ENCODE results near the gene SGMS1. TPM values are rescaled to one million over a fixed set of nuclear protein-coding genes. Genes with fewer than 3 reads are reported as not detected.
"Not testable (repeated sequence)": the region's sequence is repeated elsewhere in the genome, so short reads cannot be mapped to it uniquely, and the experiment has no call there.

SGMS1 gene
- total RNA-seq, 1 donor from 2014 or later: 27.5 TPM

- CTCF ChIA-PET: no interaction called here
These were observed 116.7 kb downstream of the SGMS1 start for GRCh38 chr10:50506861-50507573.

GRCh38 chr10:50504389-50504788 is 119.4 kb downstream of the SGMS1 start:
- no peak for TF ChIP-seq CTCF (IDR thresholded peaks at IDR 0.05)
- no peak overlapping the region for H3K4me3 Mint-ChIP-seq
- ATAC-seq (ENCODE audit: low read depth): no peak
- POLR2A ChIA-PET: no interaction called here
- intact Hi-C loops (cut with micrococcal nuclease): no loop called here
- H3K36me3 Mint-ChIP-seq (ENCODE audit: low read depth): peaks cover 4% of the 10 kb centered on the region
- H3K9me3 Mint-ChIP-seq: no peaks in the 10 kb centered on the region
- DNase-seq: no peak
- peaks cover 49% of the 10 kb centered on the region for H3K4me1 Mint-ChIP-seq
- no peaks in the 10 kb centered on the region for H3K27me3 Mint-ChIP-seq
- CTCF ChIA-PET: no interaction called here
- no peak overlapping the region for H3K27ac Mint-ChIP-seq

More at GRCh38 chr10:50506861-50507573, 116.7 kb downstream of the SGMS1 start:
- Mint-ChIP-seq H3K36me3 (ENCODE audit: low read depth) (peaks cover 7% of the 10 kb centered on the region), H3K4me1 (peaks cover 62% of the 10 kb centered on the region), H3K27me3 (no peaks in the 10 kb centered on the region), H3K27ac (no peak overlapping the region), H3K4me3 (no peak overlapping the region), H3K9me3 (no peaks in the 10 kb centered on the region)
- no peak for TF ChIP-seq CTCF (IDR thresholded peaks at IDR 0.05)
- intact Hi-C loops (cut with micrococcal nuclease): loop anchor here (5.0 kb wide), 3 partner anchors 35 to 145 kb away; no protein-coding TSS in a partner anchor
- no peak for ATAC-seq (ENCODE audit: low read depth)
- POLR2A ChIA-PET: interaction anchor here (0.6 kb wide), 1 partner anchor 87 kb away, joined by 4 read pairs; no protein-coding TSS in a partner anchor
- DNase-seq: no peak

- Mint-ChIP-seq H3K4me1 (peaks cover 43% of the 10 kb centered on the region), H3K27me3 (no peaks in the 10 kb centered on the region), H3K36me3 (ENCODE audit: low read depth) (peaks cover 4% of the 10 kb centered on the region), H3K9me3 (no peaks in the 10 kb centered on the region), H3K4me3 (no peak overlapping the region), H3K27ac (no peak overlapping the region)
- intact Hi-C loops (cut with micrococcal nuclease): no loop called here
- POLR2A ChIA-PET: no interaction called here
- ATAC-seq (ENCODE audit: low read depth): no peak
- no peak for TF ChIP-seq CTCF (IDR thresholded peaks at IDR 0.05)
- CTCF ChIA-PET: no interaction called here
- no peak for DNase-seq
These were observed 120.0 kb downstream of the SGMS1 start for GRCh38 chr10:50503661-50504320.

- H3K4me1 Mint-ChIP-seq: peaks cover 37% of the 10 kb centered on the region
- ATAC-seq (ENCODE audit: low read depth); H3K27me3 Mint-ChIP-seq; H3K9me3 Mint-ChIP-seq; intact Hi-C loops (cut with micrococcal nuclease); POLR2A ChIA-PET; H3K27ac Mint-ChIP-seq; CTCF ChIA-PET; H3K36me3 Mint-ChIP-seq (ENCODE audit: low read depth); H3K4me3 Mint-ChIP-seq; DNase-seq: not testable (repeated sequence)
These were observed 120.6 kb downstream of the SGMS1 start for GRCh38 chr10:50503156-50503555.

GRCh38 chr10:50501924-50502452 is 121.8 kb downstream of the SGMS1 start:
- Mint-ChIP-seq H3K9me3 (peaks cover 4% of the 10 kb centered on the region), H3K4me1 (peaks cover 40% of the 10 kb centered on the region), H3K4me3 (no peak overlapping the region), H3K36me3 (ENCODE audit: low read depth) (peaks cover 8% of the 10 kb centered on the region), H3K27me3 (no peaks in the 10 kb centered on the region), H3K27ac (no peak overlapping the region)
- POLR2A ChIA-PET: no interaction called here
- ATAC-seq (ENCODE audit: low read depth) (no peak), DNase-seq (no peak)
- CTCF ChIA-PET: no interaction called here
- intact Hi-C loops (cut with micrococcal nuclease): no loop called here
- TF ChIP-seq CTCF (IDR thresholded peaks at IDR 0.05): no peak

Measured in activated B cell treated with CpG ODN at 0.5 μM for 24 hours (primary cell).